H7 (cell line): ENCODE measurements around the gene KLF5. TPM values are rescaled to one million over a fixed set of nuclear protein-coding genes. Genes with fewer than 3 reads are reported as not detected.
A peak's percentile ranks its signal among the peaks of the same experiment; 100 is the strongest.

Source experiments
- DNase-seq: peaks from one replicate; pipeline ENCODE4 v3.0.0; 2012
- H3K27me3 ChIP-seq: 2 replicates; pipeline ENCODE4 v1.6.0; 2011; ENCODE audit warnings: mild to moderate bottlenecking, low read length; ENCODE audit not compliant: control insufficient read depth, insufficient read depth
- H3K36me3 ChIP-seq: replicated peaks from 2 replicates; pipeline ENCODE4 v1.5.1; 2011; ENCODE audit warnings: low read length; ENCODE audit not compliant: control insufficient read depth, insufficient read depth
- H3K4me3 ChIP-seq: 2 replicates; pipeline ENCODE4 v1.5.1; 2011; ENCODE audit warnings: low read depth, mild to moderate bottlenecking, control low read depth, low read length, moderate library complexity; ENCODE audit not compliant: insufficient read depth
- total RNA-seq: library from RNA; depleted of rRNA; stranded (reverse); fragments of >200 nt; shearing (Covaris generic); gene quantifications from 2 replicates; pipeline ENCODE4 v1.2.3, GENCODE V29; 2014

KLF5 gene
- total RNA-seq, 1 experiment from 2014 or later = 3.8 TPM

DNA sequence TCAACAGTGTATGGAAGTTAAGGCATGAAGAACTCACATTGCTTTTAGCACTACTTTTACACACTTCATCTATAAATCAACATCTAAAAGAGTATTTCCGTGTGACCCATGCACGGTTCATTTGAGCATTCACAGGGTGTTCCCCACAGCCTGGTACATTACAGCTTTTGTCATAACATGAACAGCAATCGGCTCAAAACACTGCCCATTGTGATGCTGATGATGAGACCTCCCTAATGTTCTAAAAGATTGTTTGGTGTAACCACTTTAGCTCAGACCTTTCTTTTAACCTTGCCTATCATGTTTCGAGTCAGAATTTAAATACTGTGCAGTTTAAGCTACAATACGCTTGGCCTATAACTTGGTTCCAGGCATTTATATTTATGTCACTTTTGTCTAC lies 4.1 kb upstream of the KLF5 start:
- H3K36me3 ChIP-seq = no peaks in the 10 kb centered on the region
- no peak for DNase-seq
- peaks cover 20% of the 10 kb centered on the region for H3K27me3 ChIP-seq
- no peak overlapping the region for H3K4me3 ChIP-seq

- H3K4me3 ChIP-seq = no peak overlapping the region
- H3K36me3 ChIP-seq = no peaks in the 10 kb centered on the region
- H3K27me3 ChIP-seq = peaks cover 33% of the 10 kb centered on the region
- no peak for DNase-seq
Measured at GRCh38 chr13:73055813-73056564, 2.8 kb upstream of the KLF5 start.

DNA sequence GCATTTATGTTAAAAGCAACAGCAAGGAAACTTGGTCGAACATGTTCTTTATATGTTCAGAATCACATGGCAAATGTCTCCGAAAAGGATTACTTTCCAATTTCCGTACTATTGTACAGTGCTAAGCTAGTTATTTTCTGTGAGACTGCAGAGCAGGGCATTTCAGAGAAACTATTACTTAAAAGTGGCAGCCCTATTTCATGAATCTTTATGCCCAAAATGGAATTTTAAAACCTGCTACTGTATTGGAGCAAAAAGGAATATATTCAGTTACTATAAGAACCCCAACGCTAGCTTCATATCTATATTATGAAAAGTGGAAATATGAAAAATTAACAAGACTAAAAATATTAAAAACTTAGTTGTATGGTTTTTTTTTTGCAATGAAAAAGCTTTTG lies 2.2 kb upstream of the KLF5 start:
- Histone ChIP-seq H3K27me3 (peaks cover 38% of the 10 kb centered on the region), H3K36me3 (no peaks in the 10 kb centered on the region), H3K4me3 (no peak overlapping the region)
- no peak for DNase-seq

DNA sequence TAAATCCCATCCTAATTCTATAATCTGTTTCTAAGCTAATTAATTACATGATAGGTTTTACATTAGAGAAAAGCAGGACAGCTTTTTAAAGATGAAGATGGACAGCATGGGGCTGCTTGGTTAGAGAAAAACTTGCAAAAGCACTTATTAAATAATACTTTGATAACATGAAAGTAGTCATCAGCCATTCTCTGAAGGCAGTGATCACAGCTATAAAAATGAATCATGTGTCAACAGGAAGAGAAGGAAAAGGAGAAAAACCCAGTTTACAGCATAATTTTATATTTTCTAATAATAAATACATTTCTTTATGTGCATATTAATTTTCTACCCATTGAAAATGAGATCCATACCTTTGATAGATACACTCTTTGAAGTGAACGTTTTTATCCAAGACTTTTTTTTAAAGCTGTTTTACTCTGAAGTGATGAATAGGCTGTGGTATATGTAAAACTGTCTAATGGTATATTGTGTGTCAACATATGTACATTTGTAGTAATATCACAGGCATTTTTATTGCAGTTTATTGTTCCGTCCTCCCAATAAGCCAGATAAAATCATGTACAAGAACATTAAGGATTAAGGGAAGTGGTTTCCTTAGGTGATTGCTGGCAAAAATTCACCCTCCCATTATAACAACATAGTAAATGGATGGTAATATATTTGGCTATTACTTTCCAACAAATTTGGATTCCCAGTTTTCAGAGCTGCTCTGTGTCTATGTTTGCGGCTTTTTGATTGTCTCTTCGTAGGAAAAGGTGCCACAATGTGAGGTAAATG lies 1.3 kb upstream of the KLF5 start:
- no peak overlapping the region for H3K4me3 ChIP-seq
- no peak for DNase-seq
- H3K27me3 ChIP-seq = peaks cover 46% of the 10 kb centered on the region
- H3K36me3 ChIP-seq = no peaks in the 10 kb centered on the region; the same call in 1 of the 2 replicates

- H3K27me3 ChIP-seq = peaks cover 46% of the 10 kb centered on the region
- DNase-seq = no peak
- no peaks in the 10 kb centered on the region; the same call in 1 of the 2 replicates for H3K36me3 ChIP-seq
- no peak overlapping the region; the same call in 1 of the 2 replicates for H3K4me3 ChIP-seq
Measured at GRCh38 chr13:73058064-73058313, 816 bp upstream of the KLF5 start.

DNA sequence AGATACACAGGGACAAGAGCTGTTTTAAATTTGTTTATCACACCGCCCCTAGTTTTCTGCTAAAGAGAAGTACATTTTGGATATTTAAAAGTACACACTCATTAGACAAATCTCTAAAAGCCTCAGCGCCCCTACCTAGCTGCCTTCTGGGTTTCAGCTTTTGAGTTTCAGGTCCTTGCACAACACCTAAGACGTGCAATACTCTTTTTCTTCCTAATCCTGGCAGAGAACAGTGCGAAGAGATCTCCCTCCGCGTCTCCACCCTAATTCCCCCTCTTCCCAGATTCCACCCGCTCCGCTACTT lies 421 bp upstream of the KLF5 start:
- no peaks in the 10 kb centered on the region; the same call in 1 of the 2 replicates for H3K36me3 ChIP-seq
- no peak for DNase-seq
- H3K4me3 ChIP-seq = peak overlapping the region; percentile 49
- H3K27me3 ChIP-seq = peaks cover 46% of the 10 kb centered on the region

DNA sequence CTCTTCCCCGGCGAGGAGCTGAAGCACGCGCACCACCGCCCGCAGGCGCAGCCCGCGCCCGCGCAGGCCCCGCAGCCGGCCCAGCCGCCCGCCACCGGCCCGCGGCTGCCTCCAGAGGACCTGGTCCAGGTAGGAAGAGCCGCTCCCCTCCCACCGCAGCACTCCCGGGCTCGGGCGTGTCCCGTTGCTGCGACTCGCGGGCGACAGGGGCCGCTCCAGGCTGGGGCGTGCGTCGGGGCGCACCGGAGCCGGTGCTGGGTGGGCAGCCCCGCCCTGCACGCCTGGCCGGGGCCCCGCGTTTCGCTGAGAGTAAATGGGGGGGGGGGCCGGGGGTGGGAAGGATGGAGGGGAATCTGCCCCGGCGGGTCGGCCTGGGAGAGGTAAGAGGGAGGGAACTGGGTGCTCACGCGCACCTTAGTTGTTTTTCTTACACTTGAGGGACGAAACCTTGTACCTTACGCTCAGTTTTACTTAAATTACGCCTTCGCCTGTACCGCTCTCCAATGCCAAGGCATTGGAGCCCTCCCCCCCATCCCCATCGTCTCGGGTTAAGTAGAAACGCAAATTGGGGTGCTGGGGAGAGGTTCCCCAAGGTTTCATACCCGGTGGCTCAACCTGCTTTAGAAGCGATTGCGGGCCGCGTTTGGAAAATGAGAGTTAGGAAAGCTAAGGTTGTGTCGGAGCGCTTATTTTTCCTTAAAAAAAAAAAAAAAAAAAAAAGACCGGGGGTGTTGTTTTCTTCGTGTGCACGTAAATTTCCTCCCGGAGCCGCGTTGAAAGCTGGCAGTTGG lies 850 bp downstream of the KLF5 start:
- Histone ChIP-seq H3K27me3 (peaks cover 46% of the 10 kb centered on the region), H3K4me3 (peak overlapping the region; percentile 71), H3K36me3 (no peaks in the 10 kb centered on the region; the same call in 1 of the 2 replicates)
- DNase-seq = peak; percentile 89

- Histone ChIP-seq H3K27me3 (peaks cover 46% of the 10 kb centered on the region), H3K36me3 (no peaks in the 10 kb centered on the region; the same call in 1 of the 2 replicates), H3K4me3 (peak overlapping the region; percentile 71)
- DNase-seq = no peak
Measured at GRCh38 chr13:73060251-73061160, 1.7 kb downstream of the KLF5 start.

DNA sequence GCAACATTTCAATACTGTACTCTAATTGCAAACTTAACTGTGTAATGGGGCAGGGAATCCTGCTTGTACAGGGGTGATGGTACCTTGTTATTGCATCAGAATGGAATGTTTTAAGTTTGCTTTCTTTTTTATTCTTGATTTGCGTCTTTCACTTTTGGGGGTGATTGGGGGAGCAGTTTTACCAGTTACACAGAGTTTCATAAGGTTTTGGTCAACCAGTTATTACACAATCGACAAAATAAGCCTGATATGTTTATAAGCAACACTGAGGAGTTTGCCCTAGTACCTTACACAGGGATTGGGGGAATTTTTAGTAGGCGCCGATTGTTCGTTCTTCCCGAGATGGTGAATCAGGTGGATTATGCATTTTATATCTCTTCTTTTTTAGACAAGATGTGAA lies 2.7 kb downstream of the KLF5 start:
- DNase-seq = no peak
- Histone ChIP-seq H3K4me3 (no peak overlapping the region), H3K27me3 (peaks cover 46% of the 10 kb centered on the region)

DNA sequence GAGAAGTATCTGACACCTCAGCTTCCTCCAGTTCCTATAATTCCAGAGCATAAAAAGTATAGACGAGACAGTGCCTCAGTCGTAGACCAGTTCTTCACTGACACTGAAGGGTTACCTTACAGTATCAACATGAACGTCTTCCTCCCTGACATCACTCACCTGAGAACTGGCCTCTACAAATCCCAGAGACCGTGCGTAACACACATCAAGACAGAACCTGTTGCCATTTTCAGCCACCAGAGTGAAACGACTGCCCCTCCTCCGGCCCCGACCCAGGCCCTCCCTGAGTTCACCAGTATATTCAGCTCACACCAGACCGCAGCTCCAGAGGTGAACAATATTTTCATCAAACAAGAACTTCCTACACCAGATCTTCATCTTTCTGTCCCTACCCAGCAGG lies 3.1 kb downstream of the KLF5 start:
- H3K4me3 ChIP-seq = no peak overlapping the region
- H3K27me3 ChIP-seq = peaks cover 46% of the 10 kb centered on the region

More for the DNA sequence above, 2.7 kb downstream of the KLF5 start:
- no peaks in the 10 kb centered on the region; the same call in 1 of the 2 replicates for H3K36me3 ChIP-seq

DNA sequence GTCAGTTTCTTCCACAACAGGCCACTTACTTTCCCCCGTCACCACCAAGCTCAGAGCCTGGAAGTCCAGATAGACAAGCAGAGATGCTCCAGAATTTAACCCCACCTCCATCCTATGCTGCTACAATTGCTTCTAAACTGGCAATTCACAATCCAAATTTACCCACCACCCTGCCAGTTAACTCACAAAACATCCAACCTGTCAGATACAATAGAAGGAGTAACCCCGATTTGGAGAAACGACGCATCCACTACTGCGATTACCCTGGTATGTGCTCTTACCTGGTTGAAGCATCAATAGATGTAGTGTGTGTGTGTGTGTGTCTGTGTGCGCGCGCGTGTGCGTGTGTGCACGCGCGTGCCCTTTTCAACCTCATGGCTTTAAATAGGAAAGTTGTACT lies 3.7 kb downstream of the KLF5 start:
- no peak overlapping the region for H3K4me3 ChIP-seq
- H3K36me3 ChIP-seq = no peaks in the 10 kb centered on the region; the same call in 1 of the 2 replicates
- H3K27me3 ChIP-seq = peaks cover 40% of the 10 kb centered on the region
- no peak for DNase-seq

More for the DNA sequence above, 3.1 kb downstream of the KLF5 start:
- no peak for DNase-seq
- no peaks in the 10 kb centered on the region; the same call in 1 of the 2 replicates for H3K36me3 ChIP-seq

DNA sequence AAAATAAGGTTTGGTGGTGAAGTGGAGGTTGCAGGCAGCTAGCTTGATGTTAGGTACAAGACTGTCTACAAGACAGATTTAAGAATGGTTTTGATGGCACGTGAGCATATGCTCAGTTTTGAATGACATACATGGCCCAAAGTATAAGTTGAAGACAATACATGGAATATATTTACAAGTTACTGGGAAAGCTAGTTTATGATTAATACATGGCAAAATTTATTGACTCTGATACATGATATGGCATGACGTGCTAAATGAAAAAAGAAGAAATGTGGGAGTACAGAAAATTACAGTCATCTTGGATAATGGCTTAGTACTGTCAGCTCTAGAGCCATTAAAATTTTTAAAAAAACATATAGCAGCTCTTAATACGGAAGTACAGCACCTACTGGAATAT lies 4.4 kb downstream of the KLF5 start:
- H3K27me3 ChIP-seq = peaks cover 33% of the 10 kb centered on the region
- H3K4me3 ChIP-seq = no peak overlapping the region
- no peak for DNase-seq
- no peaks in the 10 kb centered on the region; the same call in 1 of the 2 replicates for H3K36me3 ChIP-seq

GRCh38 chr13:73065036-73065435 lies 6.2 kb downstream of the KLF5 start:
- Histone ChIP-seq H3K27me3 (peaks cover 23% of the 10 kb centered on the region), H3K36me3 (no peaks in the 10 kb centered on the region; the same call in 1 of the 2 replicates), H3K4me3 (no peak overlapping the region)
- no peak for DNase-seq
